Panc1 (cell line): ENCODE results near the gene GALNT15.

Experiments used
- POLR2AphosphoS5 ChIP-seq: IDR thresholded peaks from 2 replicates; pipeline ENCODE4 v1.6.1; 2012; ENCODE audit warnings: mild to moderate bottlenecking, low read depth, low read length, moderate library complexity
- TF ChIP-seq, protein P1 (sequence below): fragments of 450-650 bp; IDR thresholded peaks from 2 replicates; pipeline ENCODE4 v1.5.1; 2017; ENCODE audit warnings: mild to moderate bottlenecking
- TF ChIP-seq, protein P2 (sequence below), 2 experiments: IDR thresholded peaks; 2 replicates each; pipeline ENCODE4 v1.6.1; 2011 to 2012; ENCODE audit warnings: low read depth in 2 of 2, control low read depth in 1 of 2, low read length in 1 of 2, mild to moderate bottlenecking in 1 of 2, moderate library complexity in 1 of 2; ENCODE audit not compliant: insufficient read depth in 1 of 2

DNA sequence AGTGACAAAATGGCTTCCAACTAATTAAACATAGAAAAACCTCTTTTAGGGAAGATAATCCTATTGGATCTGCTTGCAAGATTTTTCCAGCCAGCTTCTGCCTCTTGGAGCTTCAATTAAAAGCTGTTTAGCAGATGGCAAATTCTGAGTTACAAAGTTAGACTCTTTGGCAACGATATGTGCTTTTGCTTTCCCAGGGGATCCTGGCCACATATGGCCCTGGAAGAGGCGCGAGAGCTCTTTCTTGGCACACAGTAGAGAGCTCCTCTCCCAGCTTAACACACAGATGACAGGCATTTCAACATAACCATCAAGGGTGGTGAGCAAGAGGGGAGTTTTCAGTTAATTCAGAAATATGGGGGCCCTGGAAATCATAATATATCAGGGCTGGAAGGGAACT, 41.6 kb upstream of the GALNT15 start:
- TF ChIP-seq, protein P1, sequence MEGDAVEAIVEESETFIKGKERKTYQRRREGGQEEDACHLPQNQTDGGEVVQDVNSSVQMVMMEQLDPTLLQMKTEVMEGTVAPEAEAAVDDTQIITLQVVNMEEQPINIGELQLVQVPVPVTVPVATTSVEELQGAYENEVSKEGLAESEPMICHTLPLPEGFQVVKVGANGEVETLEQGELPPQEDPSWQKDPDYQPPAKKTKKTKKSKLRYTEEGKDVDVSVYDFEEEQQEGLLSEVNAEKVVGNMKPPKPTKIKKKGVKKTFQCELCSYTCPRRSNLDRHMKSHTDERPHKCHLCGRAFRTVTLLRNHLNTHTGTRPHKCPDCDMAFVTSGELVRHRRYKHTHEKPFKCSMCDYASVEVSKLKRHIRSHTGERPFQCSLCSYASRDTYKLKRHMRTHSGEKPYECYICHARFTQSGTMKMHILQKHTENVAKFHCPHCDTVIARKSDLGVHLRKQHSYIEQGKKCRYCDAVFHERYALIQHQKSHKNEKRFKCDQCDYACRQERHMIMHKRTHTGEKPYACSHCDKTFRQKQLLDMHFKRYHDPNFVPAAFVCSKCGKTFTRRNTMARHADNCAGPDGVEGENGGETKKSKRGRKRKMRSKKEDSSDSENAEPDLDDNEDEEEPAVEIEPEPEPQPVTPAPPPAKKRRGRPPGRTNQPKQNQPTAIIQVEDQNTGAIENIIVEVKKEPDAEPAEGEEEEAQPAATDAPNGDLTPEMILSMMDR: no peak
- no peak for TF ChIP-seq POLR2AphosphoS5
- TF ChIP-seq, protein P2, sequence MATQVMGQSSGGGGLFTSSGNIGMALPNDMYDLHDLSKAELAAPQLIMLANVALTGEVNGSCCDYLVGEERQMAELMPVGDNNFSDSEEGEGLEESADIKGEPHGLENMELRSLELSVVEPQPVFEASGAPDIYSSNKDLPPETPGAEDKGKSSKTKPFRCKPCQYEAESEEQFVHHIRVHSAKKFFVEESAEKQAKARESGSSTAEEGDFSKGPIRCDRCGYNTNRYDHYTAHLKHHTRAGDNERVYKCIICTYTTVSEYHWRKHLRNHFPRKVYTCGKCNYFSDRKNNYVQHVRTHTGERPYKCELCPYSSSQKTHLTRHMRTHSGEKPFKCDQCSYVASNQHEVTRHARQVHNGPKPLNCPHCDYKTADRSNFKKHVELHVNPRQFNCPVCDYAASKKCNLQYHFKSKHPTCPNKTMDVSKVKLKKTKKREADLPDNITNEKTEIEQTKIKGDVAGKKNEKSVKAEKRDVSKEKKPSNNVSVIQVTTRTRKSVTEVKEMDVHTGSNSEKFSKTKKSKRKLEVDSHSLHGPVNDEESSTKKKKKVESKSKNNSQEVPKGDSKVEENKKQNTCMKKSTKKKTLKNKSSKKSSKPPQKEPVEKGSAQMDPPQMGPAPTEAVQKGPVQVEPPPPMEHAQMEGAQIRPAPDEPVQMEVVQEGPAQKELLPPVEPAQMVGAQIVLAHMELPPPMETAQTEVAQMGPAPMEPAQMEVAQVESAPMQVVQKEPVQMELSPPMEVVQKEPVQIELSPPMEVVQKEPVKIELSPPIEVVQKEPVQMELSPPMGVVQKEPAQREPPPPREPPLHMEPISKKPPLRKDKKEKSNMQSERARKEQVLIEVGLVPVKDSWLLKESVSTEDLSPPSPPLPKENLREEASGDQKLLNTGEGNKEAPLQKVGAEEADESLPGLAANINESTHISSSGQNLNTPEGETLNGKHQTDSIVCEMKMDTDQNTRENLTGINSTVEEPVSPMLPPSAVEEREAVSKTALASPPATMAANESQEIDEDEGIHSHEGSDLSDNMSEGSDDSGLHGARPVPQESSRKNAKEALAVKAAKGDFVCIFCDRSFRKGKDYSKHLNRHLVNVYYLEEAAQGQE (IDR thresholded peaks at IDR 0.05; ENCODE audit: insufficient read depth in 1 of 2, low read depth in 2 of 2, low read length in 1 of 2): no peak
